Measurements from ENCODE around the gene CACNG4. TPM values are rescaled to one million over a fixed set of nuclear protein-coding genes. Genes with fewer than 3 reads are reported as not detected.

Gene CACNG4
- total RNA-seq, 1 experiment from 2014 or later: 40.3 TPM

DNA sequence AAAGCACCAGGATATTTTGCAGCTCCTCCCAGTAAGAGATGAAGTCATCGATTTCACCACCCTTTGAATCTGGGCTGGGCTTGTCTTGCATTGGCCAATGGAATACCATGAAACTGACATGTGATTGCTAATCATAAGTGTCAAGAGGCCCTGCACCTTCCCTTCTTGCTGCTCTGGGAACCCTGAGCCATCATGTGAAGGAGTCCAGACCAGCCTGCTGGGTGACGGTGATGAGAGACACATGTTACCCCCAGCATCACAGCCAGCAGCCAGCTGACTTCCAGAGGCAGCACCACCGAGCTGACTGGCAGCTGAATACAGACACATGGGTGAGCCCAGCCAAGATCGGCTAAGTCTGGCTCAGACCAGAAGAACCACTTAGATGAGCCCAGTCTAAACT, 43.6 kb upstream of the CACNG4 start:
- POLR2A ChIA-PET: no interaction called here
- ATAC-seq (no peak), DNase-seq (ENCODE audit: low read depth, low spot score) (no peak)
- no peaks in the 10 kb centered on the region for H3K36me3 ChIP-seq (ENCODE audit: control insufficient read depth, insufficient read depth, low read length)
- H3K27ac ChIP-seq (ENCODE audit: low read length): no peak overlapping the region
- H3K4me3 ChIP-seq (ENCODE audit: low read depth in 2 of 2, low read length in 2 of 2): no peak overlapping the region
- in situ Hi-C loops (cut with HindIII; ENCODE audit: low pct_unique_long_range_greater_than_20kb, low sequenced_read_pairs): no loop called here
- TF ChIP-seq POLR2AphosphoS5 (IDR thresholded peaks at IDR 0.05; ENCODE audit: low read depth, low read length) (no peak), TCF7L2 (IDR thresholded peaks at IDR 0.05; ENCODE audit: low read depth, low read length) (no peak), SIN3A (IDR thresholded peaks at IDR 0.05; ENCODE audit: borderline replicate concordance, insufficient read depth, low read depth, low read length) (no peak)
- TF ChIP-seq, protein P1, sequence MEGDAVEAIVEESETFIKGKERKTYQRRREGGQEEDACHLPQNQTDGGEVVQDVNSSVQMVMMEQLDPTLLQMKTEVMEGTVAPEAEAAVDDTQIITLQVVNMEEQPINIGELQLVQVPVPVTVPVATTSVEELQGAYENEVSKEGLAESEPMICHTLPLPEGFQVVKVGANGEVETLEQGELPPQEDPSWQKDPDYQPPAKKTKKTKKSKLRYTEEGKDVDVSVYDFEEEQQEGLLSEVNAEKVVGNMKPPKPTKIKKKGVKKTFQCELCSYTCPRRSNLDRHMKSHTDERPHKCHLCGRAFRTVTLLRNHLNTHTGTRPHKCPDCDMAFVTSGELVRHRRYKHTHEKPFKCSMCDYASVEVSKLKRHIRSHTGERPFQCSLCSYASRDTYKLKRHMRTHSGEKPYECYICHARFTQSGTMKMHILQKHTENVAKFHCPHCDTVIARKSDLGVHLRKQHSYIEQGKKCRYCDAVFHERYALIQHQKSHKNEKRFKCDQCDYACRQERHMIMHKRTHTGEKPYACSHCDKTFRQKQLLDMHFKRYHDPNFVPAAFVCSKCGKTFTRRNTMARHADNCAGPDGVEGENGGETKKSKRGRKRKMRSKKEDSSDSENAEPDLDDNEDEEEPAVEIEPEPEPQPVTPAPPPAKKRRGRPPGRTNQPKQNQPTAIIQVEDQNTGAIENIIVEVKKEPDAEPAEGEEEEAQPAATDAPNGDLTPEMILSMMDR (IDR thresholded peaks at IDR 0.05): no peak
- TF ChIP-seq, protein P2, sequence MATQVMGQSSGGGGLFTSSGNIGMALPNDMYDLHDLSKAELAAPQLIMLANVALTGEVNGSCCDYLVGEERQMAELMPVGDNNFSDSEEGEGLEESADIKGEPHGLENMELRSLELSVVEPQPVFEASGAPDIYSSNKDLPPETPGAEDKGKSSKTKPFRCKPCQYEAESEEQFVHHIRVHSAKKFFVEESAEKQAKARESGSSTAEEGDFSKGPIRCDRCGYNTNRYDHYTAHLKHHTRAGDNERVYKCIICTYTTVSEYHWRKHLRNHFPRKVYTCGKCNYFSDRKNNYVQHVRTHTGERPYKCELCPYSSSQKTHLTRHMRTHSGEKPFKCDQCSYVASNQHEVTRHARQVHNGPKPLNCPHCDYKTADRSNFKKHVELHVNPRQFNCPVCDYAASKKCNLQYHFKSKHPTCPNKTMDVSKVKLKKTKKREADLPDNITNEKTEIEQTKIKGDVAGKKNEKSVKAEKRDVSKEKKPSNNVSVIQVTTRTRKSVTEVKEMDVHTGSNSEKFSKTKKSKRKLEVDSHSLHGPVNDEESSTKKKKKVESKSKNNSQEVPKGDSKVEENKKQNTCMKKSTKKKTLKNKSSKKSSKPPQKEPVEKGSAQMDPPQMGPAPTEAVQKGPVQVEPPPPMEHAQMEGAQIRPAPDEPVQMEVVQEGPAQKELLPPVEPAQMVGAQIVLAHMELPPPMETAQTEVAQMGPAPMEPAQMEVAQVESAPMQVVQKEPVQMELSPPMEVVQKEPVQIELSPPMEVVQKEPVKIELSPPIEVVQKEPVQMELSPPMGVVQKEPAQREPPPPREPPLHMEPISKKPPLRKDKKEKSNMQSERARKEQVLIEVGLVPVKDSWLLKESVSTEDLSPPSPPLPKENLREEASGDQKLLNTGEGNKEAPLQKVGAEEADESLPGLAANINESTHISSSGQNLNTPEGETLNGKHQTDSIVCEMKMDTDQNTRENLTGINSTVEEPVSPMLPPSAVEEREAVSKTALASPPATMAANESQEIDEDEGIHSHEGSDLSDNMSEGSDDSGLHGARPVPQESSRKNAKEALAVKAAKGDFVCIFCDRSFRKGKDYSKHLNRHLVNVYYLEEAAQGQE (IDR thresholded peaks at IDR 0.05; ENCODE audit: insufficient read depth in 1 of 2, low read depth in 2 of 2, low read length in 1 of 2): no peak
- H3K9me3 ChIP-seq (ENCODE audit: control insufficient read depth, insufficient read depth, low read depth, low read length): no peaks in the 10 kb centered on the region
- CTCF ChIA-PET: interaction anchor here (0.6 kb wide), 1 partner anchor 1017 kb away, joined by 3 read pairs; no protein-coding TSS in a partner anchor
- H3K27me3 ChIP-seq (ENCODE audit: control insufficient read depth, insufficient read depth, low read length): no peaks in the 10 kb centered on the region
- intact Hi-C loops (cut with micrococcal nuclease; ENCODE audit: unreplicated experiment): no loop called here
- no peaks in the 10 kb centered on the region for H3K4me1 ChIP-seq (ENCODE audit: control insufficient read depth, insufficient read depth, low read length)
- BruUV-seq (replicated peaks): no TSS peak

DNA sequence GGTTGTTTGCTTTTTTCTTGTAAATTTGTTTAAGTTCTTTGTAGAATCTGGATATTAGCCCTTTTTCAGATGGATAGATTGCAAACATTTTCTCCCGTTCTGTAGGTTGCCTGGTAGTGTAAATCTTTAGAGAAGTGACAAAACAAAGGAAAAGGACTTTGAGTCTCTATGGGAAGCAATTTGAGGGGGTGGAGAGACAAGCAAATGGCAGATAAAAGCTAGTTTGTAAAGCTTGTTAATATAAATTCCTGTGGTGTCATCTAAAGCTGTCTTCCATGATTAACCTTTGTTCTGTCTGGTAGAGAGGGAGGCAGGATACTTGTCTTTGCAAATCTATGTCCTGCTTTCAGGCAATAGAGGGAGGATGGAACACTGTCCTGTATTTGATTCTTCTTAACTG, 40.6 kb upstream of the CACNG4 start:
- in situ Hi-C loops (cut with HindIII; ENCODE audit: low pct_unique_long_range_greater_than_20kb, low sequenced_read_pairs): no loop called here
- intact Hi-C loops (cut with micrococcal nuclease; ENCODE audit: unreplicated experiment): no loop called here
- no peaks in the 10 kb centered on the region for H3K27me3 ChIP-seq (ENCODE audit: control insufficient read depth, insufficient read depth, low read length)
- ATAC-seq: no peak
- TF ChIP-seq SIN3A (IDR thresholded peaks at IDR 0.05; ENCODE audit: borderline replicate concordance, insufficient read depth, low read depth, low read length) (no peak), POLR2AphosphoS5 (IDR thresholded peaks at IDR 0.05; ENCODE audit: low read depth, low read length) (no peak)
- TF ChIP-seq, protein P2 (IDR thresholded peaks at IDR 0.05; ENCODE audit: insufficient read depth in 1 of 2, low read depth in 2 of 2, low read length in 1 of 2): no peak
- ChIA-PET CTCF (no interaction called here), POLR2A (no interaction called here)
- no peak for DNase-seq (ENCODE audit: low read depth, low spot score)
- H3K4me1 ChIP-seq (ENCODE audit: control insufficient read depth, insufficient read depth, low read length): no peaks in the 10 kb centered on the region
- H3K36me3 ChIP-seq (ENCODE audit: control insufficient read depth, insufficient read depth, low read length): no peaks in the 10 kb centered on the region
- no peaks in the 10 kb centered on the region for H3K9me3 ChIP-seq (ENCODE audit: control insufficient read depth, insufficient read depth, low read depth, low read length)
- H3K27ac ChIP-seq (ENCODE audit: low read length): no peak overlapping the region
- no peak overlapping the region for H3K4me3 ChIP-seq (ENCODE audit: low read depth in 2 of 2, low read length in 2 of 2)
- BruUV-seq (replicated peaks): no TSS peak

All from Panc1 (cell line).